Islet precursor cell (in vitro differentiated cells): Measurements from ENCODE around the gene PSTPIP2.
A peak's percentile ranks its signal among the peaks of the same experiment; 100 is the strongest.

Source experiments
- DNase-seq: peaks from one replicate; pipeline ENCODE4 v3.0.0-alpha.2; 2018

Gene PSTPIP2, protein sequence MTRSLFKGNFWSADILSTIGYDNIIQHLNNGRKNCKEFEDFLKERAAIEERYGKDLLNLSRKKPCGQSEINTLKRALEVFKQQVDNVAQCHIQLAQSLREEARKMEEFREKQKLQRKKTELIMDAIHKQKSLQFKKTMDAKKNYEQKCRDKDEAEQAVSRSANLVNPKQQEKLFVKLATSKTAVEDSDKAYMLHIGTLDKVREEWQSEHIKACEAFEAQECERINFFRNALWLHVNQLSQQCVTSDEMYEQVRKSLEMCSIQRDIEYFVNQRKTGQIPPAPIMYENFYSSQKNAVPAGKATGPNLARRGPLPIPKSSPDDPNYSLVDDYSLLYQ

DNA sequence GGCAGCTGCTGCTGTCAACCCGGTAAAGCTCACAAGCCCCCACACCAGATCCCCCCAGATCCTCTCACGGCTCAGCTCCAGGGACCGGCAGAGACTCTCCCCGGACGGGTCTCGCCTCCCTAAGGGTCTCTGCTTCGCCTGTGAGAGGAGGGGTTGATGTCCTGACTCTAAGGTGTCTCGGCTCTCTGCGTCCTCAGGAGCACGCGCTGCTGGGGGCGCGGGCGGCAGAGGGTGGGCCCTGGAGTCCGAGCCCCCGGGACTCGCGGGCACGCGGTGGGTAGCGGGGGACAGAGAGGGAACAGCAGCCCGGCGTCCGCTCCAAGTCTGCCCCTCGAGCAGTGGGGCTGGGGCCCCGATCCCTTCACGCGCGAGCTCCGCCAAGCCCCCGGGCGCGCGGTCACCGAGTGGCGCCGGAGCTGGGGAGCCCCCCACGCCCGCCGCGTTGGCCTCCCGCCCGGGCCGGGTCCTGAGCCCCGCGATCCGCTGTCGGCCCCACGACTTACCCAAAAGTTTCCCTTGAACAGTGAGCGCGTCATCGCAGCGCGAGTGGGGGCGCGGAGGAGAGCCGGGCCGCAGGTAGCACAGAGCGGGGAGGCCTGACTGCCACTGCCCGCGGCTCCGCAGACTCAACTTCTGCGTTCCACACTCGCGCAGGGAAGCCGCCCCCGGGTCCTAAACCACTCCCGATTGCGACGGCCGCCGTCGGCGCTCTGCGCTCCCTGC is at the start of gene PSTPIP2:
Gene PSTPIP2 (minus strand): TSS at position 608 of the 723 bp plus-strand sequence. CDS start 72 bp downstream, at position 536.
- DNase-seq: peak; percentile 80

DNA sequence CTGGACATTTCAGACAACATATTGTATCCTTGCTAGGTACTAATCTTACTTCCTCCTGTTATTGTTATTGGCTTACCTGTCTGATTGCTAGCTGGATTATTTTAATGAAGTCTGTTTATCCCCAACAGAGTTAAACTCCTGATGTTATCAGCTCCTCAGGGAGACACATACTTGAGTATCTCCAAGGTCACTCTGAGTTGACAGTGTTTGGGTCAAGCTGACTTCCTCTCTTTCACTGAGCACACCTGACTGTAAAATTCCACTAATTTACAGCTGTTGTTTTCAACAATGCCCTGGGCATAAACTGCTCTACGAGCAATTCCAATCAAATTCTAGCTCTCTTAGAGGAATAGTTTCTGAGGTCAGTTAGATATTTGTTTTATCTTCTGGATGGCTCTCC is 41.7 kb upstream of the PSTPIP2 start:
- no peak for DNase-seq

DNA sequence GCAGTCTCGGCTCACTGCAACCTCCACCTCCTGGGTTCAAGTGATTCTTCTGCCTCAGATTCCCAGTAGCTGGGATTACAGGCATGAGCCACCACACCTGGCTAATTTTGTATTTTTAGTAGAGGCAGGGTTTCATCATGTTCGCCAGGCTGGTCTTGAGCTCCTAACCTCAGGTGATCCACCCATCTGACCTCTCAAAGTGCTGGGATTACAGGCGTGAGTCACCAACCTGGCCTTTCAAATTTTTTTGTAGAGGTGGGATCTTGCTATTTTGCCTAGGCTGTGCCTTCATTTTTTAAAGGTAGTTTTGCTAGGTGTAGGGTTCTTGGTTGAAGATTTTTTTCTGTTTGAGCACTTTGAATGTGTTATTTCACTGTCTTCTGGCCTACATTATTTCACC is 38.3 kb upstream of the PSTPIP2 start:
- peak; percentile 76 for DNase-seq

DNA sequence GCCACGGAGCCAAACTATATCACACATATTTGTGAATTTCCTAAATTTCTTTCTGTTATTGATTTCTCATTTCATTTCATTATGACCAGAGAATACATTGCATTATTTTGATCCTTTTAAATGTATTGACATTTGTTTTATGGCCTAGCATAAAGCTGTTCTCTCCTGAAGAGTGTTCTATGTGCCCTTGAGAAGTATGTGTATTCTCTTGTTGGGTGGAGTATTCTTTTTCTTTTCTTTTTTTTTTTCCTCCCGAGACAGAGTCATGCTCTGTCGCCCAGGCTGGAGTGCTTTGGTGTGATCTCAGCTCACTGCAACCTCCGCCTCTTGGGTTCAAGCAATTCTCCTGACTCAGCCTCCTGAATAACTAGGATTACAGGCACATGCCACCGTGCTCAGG is 37.3 kb upstream of the PSTPIP2 start:
- DNase-seq: no peak

DNA sequence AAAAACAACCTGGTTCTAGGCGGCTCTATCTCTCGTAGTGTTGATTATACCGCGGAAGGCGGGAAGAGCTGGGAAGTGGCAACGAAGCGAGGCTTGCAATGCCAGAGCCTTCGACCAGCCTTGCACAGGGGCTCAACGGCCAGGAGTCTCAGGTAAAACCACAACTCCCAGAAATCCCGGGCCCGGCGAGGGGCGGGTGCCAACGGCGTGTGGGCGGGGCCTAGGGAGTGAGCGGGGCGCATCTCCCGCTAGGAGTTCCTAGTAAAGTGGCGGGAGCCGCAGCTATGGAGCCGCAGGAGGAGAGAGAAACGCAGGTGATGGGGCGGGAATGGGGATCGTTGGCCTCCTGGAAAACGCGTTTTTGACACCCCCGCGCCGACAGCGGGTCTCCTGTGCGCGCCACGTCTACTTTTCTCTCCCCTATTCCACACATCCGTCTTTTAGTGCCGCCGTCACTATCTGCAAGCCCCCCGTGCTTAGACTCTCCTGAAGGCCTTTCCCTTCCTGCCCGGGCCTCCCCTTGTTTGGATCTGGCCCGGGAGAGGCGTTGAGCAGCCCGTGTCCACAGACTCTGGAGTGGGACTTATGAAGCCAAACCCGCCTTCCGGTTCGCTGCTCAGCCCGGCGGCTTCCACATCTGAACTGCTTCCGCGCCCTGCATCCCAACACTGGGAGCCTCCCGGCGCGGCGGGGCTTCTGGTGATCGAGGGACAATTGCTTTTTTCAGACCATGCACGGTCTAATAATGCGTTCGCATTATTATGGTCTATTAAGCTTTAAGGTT is 32.3 kb upstream of the PSTPIP2 start, which contains the start of gene HAUS1:
Gene HAUS1 (plus strand): TSS at position 258 of the 784 bp plus-strand sequence. CDS start 27 bp downstream, at position 285.
- DNase-seq: peak; percentile 98

DNA sequence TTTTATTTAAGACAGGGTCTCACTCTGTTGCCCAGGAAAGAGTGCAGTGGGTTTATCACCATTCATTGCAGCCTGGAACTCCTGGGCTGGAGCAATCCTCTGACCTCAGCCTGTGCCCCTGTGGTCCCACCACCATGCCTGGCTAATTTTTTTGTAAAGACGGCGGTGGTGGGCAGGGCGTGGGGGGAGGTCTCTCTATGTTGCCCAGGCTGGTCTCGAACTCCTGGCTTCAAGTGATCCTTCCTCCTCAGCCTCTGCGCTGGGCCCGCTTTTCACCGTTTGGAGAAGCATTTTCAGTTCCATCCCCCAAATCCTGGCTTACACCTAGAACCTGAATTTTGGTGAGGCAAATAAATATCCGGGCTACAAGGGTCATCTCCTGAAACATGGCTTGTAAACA is 27.4 kb upstream of the PSTPIP2 start:
- DNase-seq: no peak

DNA sequence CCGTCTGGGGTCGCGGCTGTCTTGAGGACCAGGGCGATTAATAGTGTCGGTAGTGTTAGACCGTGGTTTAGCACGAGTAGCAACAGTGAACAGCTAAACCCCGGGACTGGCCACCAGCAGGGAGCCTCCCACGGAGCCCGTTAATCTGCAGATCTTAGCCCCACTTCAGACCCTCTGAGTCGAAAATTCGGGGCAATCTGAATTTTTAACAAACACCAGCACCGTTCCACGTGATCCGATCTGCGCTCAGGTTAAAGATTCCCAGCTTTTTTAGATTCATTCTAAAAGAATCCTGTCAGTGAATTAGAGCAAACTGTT is 26.5 kb upstream of the PSTPIP2 start:
- no peak for DNase-seq

DNA sequence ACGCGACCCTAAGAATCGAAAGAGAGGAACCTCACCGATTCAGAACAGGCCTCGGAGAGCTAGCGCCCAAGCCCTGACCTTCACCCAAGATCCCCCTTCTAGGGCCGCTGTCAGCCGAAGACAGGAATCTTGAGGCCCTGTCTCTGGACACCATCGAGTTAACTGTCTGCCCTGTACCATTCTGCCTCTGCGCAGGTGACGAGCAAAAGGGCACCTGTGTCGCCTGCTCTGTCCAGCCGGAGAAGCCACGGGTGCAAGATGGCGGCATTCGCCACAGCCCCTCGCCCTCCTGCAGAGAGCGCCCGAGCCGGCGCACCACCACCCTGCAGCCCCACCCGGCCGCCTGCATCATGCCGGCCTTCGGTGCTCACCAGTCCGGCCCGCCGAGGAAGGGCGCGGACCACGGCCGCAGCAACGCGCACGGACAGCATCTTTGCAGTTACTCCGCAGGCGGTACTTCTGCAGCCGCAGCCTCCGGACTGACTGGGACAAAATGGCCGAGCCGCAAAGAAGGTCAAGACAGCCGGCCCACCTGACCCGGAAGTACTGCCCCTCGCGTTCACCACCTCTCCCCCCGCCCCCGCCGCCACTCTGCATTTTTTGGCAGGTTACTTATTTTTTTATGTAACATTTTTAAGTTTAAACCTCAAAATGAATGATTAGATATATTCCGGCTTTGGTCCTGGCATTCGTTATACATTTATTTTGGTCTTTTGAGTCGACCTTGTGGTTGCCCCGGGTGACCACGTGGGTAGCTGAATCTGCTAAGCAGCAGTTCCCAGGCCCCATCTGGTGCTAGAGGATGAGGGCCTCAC is 25.9 kb upstream of the PSTPIP2 start, which contains the start of gene ATP5F1A:
Gene ATP5F1A (minus strand): TSS at position 496 of the 815 bp plus-strand sequence. CDS start 65 bp downstream, at position 431.
- peak; percentile 92 for DNase-seq

DNA sequence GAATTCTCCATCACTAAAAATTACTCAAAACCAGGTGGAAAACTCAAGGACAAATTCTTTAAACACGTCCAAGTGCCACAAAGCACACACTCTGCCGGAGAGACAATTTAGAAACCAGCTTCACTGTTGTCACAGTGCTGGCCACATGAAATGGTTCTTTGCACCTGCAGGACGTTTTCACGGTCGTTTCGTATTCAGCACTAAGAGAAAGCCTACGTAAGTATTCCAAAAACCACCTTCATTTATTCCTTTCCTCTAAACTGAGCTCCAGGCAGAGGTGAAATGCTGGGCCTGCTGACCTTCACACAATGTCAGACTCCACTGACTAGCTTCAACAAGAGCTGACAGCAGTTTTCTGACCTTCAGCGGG is 25.4 kb upstream of the PSTPIP2 start:
- no peak for DNase-seq

DNA sequence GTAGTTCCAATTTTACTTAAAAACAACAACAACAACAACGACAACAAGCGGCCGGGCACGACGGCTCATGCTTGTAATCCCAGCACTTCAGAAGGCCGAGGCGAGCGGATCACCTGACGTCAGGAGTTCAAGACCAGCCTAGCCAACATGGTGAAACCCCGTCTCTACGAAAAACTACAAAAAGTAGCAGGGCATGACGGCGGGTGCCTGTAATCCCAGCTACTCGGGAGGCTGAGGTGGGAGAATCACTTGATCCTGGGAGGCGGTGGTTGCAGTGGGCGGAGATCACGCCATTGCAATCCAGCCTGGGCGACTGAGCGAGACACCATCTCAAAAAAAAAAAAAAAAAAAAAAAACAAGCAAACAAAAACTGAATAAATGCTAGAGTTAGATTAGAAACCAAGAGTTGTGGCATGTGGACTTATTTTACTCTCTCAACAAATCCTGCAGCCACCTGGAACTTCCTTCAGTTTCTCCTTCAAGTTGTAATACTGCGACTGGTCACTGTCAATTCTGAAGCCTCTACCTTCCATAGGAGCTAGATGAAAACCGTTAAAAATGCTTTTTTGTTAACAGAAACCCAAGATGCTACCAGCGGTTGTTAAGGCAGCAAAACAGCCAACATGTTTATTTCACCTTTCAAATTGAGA is 24.7 kb upstream of the PSTPIP2 start:
- DNase-seq: no peak

DNA sequence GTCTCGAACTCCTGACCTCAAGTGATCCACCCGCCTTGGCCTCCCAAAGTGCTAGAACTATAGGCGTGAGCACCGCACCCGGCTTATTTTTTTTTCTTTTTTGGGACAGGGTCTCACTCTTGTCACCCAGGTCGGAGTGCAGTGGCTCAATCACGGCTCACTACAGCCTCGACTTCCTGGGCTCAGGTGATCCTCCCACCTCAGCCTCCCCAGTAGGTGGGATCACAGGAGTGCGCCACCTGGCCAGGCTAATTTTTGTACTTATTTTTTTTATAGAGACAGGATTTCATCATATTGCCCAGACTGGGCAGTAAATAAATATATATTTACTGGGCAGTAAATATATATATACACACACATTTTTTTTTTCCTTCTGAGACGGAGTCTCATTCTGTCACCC is 23.5 kb upstream of the PSTPIP2 start:
- DNase-seq: no peak

DNA sequence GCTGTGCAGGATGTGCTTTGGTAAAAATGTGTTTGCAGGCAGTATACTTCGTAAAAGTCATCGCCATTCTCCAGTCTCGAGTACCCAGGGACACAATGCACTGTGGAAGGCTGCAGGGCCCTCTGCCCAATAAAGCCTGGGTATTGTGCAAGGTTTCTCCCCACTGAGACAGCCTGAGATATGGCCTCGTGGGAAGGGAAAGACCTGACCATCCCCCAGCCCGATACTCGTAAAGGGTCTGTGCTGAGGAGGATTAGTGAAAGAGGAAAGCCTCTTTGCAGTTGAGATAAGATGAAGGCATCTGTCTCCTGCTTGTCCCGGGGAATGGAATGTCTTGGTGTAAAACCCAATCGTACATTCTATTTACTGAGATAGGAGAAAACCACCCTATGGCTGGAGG is 16.4 kb upstream of the PSTPIP2 start:
- DNase-seq: peak; percentile 74

DNA sequence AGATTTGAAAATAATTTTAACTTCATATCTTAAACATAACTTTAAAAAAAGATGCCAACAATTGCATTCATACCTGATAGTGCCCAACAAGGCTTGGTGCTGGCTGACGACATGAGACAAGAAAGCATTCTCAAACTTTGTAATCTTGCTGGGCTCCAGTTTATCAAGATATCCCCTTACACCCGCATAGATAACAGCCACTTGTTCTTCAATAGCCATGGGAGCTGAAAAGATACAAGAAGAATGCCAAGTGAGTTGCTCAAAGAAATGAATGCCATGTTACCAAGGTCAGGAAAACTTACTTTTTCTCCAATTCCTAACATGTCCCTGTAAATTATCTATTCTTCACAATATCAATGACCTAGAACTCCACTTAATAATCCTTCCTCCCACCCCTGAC is 12.4 kb upstream of the PSTPIP2 start:
- DNase-seq: no peak

DNA sequence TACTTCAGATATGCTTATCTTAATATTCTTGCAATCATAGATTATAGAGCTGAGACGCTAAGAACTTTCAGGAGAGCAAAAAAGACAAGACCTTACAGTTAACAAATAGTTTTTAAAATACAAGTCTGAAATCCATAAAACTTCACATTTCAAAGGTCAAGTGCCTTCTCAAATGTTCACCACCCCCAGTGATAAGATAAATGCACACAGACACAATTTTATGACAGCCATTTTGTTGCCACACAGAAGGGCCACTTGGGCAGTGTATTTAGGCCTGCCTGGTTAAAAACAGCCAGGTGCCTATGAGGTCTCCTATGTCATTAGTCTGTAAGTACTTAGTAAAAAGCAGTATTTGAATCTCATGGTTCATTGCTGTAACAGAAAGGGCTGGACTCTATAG is 8.1 kb upstream of the PSTPIP2 start:
- no peak for DNase-seq

DNA sequence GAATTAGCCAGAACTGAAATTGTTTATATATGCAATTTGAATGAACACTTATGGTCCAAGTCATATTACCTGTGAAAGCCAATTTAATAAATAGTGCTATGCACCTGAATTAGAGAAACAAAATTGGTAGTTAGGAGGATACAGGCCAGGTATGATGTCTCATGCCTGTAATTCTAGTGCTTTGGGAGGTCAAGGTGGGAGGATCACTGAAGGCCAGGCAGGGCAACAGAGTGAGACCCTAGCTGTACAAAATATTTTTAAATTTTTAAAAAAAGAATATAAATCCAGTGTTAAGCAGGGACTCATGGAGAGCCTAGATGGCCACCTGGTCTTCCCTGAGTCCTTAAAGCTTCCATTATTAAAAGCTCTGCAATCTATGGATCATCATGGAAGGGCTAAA is 7.3 kb upstream of the PSTPIP2 start:
- no peak for DNase-seq

DNA sequence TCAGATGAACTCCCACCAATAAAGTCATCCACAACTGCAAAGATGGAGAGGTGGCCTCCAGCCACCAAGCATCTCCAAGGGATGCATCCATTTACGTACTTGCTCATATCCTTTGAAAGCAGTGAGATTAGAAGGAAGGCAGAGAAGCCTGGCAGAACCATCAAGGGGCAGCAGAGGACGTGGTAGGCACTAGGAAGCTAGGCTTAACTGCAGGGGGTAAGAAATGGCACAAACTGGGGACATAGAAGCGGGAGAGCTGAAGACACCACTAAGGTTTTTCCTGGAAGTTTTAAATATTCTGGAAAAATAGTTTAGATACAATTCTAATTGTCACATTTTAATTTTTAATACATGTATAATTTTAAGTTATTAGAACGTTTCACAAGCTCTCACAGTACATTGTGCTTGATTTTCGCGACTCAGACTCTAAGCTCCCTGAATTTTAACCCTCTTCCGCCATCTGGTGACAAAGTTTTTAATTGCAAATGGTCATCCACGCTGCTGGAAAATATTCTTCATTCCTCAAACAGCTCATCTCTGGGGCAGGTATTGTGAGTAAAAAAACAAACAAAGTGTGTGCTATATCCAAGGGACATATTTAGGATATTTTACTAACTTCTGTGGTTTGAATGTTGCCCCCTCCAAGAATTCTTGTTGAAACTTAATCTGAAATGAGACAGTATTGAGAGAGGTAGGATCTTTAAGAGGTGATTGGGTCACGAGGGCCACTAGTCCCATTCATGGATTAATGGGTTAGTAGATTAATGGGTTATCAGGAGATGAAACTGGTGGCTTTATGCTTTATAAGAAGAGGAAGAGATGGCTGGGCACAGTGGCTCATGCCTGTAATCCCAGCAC is 1.6 kb upstream of the PSTPIP2 start:
- peak; percentile 71 for DNase-seq

DNA sequence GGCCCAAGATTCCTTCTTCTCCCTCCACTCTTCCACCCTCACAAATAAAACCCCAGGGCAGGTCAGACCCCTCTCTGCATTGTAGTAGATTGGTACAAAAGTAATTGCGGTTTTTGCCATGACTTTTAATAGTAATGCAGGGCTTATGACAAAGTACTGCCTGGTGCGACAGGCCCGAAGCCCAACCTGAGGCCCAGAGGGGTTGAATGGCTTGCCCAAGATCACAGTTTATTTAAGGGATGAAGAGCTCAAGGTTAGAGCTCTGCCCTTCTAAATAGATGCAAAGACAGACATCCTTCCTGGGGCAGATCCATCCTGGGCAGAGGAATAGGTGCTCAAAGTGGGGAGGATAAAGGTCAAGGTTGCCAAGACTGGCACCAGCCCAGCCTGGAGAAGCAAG is 899 bp upstream of the PSTPIP2 start:
- no peak for DNase-seq

DNA sequence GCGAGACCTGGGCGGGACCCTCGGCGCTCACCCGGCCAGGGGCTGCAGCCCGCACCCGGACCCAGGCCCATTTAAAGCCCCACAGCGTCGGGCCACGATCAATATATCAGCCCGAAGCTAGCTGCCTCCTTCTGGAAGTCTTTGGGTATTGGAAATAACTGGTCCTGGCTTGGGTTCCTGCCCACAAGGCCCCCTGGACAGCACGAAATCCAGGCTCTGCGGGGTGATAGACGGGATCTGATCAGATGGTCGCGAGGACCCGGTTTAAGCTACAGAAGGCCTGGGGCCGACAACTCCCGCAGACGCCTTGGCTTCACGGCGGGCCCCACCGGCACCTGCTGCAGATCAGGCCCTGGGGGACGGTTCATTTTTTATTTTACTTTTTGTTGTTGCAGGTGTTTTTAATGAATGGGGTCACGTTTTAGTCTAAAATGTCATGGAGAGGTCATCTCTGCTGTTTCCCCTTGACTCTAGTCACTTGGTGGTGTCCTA is 362 bp upstream of the PSTPIP2 start:
- DNase-seq: no peak

DNA sequence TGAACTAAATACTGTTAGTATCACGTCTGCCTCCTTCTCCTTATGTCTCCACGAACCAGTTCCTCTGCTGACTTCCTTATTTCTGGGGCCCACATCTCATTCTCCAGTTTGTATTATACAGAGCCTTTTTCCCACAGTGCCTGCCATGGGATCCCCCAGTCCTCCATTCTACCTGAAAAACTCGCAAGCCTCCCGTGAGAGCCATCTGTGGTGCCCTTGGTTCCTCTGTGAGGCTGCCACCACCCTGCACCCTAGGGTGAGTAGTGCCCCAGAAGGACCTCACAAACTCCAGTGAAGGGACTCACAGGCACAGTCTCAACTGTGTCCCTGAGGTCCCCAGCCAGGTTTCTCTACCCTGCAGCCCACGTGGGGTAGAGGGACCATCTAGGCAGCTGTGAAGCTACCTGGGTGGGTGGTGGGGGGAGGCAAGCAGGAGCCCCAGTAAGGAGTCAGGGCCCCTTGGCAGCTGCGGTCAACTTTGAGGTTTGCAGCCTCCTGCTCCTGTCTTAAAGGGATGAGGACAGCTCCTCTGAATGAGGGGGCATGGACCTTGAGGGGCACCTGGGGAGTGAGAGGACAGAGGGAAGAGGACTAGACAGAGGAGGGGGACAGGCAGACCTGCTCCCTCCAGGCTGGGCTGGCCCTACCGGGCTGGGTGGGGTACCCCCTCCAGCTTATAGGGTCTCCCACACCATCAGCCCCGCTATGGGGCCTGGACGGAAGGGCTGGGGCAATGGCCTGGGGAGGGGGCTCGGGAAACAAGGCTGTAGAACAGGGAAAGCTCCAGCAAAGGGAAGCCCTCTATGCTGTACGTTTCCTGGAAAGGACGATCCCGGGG is 1.0 kb downstream of the PSTPIP2 start:
- DNase-seq: no peak

DNA sequence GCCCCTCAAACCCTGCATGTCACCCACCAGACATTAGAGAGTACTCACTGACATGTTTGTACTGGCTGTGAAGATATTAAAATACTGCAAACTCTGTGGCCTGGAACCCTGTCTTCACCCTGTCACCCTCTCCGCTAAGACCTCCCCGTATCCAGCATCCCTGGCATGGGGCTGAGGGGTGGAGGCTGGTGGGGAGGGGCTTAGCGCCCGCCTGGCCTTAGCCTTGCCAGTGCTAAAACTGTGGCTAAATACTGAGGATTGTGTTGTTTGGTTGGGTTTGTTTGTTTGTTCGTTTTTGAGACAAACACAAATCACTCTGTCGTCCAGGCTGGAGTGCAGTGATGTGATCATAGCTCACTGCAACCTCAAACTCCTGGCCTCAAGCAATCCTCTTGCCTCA is 1.8 kb downstream of the PSTPIP2 start:
- no peak for DNase-seq
